NCI-H128 (cell line): ENCODE results near the gene GALNT9.

Source experiments
- DNase-seq: peaks from one replicate; lab custom pipeline; 2025; ENCODE audit not compliant: unreplicated experiment; lab: John Stamatoyannopoulos, UW

The GALNT9 gene

DNA sequence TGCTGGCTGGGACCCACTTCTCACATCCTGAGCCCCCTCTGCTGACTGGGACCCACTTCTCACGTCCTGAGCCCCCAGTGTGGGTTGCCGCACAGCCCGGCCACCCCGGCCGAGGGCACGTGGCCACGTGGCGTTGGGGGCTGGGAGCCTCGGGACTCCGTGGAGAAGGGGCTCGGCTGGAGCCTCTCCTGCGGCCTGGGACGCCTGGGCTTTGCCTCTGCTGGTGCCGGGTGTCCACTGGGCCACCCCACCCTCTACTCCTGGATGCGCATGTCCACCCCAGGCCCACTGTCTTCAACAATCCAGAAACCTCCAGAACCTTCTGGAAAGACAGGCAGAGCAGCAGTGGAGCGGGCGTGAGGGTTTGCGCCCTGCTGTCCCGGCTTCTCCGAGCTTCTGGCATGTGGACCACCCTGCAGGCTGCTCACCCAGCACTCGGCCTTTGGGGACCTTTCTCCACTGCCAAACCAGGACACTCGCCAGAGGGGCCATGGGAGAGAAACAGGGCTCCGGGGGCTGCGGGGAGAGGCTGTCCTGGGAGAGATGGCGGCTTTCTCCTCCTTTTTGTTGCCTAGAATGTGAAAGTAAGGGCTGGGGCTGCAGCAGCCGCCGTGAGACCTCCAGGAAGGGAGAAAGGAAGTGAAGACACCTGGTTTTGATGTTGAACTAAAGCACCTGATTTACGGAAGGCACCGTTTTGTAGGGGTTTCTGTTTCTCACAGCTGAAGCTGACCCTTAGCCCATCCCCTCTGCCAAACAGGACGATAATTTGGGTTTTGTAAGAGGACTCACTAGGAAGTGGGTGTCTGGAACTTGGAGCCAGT, 155.2 kb downstream of the GALNT9 start:
- DNase-seq: no peak

DNA sequence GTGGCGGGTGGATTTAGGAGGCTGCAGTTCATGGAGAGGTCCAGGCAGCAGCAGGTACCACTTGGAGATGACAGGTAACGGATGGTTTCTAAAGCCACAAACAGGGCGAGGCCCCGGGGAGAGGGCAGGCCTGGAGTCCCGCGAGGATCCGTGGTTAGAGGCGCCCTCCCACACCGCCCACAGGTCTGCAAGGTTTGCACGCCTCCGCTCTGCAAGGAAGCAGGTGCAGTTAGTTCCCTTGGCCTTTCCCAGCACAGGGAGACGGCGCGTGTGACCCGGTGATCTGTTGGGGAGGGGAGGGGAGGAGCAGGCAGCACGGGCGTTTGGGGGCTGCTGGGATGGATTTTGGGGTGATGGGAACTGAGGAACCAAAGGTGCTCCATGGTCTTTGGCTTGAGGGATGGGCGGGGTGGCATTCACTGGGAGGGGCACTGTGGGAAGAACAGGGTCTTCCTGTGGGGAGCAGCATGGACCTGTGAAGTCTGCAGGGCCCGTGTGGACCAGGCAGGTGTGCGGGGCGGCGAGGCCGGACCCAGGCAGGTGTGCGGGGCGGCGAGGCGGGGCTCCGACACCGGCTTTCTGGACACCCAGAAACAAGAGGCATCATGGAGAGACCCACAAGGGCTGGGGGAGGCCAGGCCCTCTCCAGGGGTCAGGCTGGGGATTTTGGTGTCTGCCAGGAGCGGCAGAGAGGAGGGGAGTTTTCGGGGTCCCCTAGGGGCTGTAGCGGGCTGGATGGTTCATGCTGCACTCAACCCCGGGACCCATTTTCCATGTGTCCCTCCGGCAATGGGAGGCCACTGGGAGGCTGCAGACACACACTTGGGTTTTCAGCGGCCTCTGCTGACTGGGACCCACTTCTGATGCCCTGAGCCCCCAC, 156.0 kb downstream of the GALNT9 start:
- DNase-seq: no peak

DNA sequence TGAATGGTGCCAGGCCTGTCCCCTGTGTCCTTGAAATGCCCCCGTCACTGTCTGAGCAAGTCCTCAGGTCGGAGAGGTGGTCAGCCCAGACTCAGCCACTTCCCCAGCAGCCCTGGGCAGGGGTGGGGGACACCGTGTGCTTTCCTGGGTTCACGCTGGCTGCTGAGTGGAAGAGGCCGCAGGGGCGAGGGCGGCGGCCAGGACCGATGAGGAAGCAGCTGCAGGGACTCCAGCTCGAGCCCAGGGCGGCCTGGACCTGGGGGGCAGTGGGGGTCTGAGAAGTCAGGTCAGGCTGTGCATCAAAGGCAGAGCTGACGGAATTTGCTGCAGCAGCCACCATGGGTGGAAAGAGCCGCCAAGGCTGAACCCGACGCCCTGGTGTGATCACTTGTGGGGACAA, 156.8 kb downstream of the GALNT9 start:
- no peak for DNase-seq

DNA sequence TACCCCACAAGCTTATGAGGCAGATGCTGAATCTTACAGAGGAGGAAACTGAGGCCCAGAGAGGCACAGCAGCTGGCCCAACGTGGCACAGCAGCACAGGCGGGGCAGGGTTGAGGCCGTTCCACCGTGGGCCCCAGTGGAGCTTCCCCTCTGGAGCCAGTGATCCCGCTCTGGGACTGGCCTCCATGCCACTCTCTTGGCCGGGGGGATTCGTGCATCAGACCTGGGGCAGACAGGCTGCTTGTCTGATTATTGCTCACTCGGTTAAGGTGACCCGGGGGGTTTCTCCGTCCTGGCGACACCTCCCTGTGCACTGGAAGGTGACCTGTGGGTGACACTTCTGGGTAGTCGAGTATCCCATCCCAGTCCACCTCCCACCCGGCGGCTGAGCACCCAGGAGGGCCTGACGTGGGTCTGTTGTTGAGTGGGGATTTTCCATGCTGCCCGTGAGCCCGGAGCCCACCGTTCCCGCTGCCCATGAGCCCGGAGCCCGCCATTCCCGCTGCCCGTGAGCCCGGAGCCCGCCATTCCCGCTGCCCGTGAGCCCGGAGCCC, 157.3 kb downstream of the GALNT9 start:
- no peak for DNase-seq

DNA sequence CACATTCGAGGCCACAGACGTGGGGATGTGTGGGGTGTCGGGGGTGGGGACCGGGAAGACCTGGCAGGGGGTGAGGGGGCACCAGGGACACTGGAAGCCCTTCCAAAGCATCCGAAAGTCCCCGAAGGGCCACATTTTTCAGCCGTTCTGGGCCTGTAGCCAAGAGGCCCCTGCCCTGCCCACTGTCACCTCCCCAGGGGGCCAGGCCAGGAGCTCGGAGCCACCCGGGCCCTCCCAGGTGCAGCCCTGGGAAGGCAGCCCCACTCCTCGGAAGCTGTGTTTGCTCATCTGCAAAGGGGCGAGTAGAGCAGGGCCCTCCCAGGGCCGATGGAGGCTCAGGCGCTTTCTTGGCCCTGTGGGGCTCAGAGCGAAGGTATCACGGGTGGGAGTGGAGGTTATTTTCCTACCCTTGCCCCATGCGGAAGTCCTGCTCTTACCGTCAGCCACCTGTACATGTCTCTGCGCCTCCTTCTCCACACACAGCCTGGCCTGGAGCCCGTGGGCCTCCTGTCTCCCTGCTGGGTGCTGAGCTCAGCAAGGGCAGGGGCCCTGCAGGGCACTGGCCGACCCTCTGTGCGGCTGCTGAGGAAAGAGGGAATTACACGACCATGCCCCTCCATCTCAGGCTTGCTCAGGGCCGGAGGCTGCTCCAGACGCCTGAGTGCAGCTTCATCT, 158.0 kb downstream of the GALNT9 start:
- no peak for DNase-seq

DNA sequence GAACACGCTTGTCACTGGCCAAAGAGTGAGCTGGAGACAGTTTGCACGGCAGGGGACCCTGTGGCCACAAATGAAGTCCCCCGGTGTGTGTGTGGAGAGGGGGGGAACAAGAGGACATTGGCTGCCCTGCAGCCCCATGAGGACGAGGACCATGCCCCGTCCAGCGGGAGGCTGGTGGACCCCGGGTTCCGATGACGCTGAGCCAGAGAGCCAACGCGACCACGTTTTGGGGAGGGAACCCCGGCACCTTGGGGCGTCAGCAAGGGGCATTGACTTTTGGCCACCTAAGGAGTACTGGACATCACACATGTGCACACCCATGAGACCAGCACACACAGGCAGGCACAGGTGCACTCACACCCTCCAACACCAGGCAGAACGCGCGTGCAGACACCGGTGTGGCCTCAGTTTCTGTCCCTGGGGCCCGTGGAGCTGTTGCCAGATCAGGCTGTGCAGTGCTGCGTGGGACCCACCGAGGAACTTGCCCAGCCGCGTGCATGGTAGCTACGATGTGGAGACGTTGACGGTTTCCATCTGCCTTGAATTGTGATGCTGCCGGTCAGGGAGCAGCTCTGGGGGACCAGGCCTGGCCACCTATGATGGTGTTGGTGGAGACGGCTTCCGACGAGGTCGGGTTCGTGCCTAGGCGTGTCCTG, 158.6 kb downstream of the GALNT9 start:
- DNase-seq: no peak

DNA sequence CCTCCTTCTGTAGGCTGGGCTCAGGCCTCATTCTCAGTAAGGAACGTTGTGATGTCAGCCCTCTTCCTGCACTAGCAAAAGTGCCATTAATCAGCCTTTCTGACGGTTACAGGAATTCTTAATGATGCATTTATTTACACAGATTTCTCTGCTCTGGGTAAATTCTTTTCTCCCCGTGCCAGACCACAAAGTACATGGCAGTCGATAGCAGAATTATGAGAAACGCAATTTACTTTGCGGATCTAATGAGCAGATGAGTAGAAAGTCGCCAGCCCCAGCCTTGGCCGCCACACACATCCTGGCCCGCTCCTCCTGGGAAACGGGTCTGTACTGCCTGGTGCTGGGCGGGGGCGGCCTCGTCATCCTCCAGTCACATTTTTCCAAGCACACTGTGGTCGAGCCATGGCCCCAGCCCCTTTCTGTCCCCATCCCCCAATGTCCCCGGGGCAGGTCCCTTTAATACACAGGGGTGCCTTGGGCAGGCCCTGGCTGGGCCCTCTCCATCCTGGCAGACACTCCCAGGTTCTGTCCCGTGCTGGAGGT, 159.2 kb downstream of the GALNT9 start:
- DNase-seq: no peak

DNA sequence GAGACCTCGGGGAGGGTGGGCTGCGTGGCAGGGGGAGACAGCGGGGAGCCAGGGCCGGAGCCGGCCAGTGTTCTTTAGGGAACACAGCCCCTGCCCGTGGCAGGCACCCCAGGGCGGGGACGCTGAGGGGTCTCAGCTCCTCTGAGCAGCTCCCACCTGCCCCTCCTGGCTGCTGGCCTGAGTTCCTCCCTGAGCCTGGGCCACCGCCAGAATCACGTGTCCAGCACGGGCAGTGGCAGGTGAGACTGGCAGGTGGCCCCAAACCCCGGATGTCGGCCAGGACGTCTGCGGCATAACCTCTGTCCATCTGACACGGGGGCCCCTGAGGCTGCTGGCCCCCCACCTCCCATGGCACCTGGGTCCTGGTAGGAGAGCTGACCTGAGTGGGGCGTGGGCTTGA, 160.0 kb downstream of the GALNT9 start:
- no peak for DNase-seq

DNA sequence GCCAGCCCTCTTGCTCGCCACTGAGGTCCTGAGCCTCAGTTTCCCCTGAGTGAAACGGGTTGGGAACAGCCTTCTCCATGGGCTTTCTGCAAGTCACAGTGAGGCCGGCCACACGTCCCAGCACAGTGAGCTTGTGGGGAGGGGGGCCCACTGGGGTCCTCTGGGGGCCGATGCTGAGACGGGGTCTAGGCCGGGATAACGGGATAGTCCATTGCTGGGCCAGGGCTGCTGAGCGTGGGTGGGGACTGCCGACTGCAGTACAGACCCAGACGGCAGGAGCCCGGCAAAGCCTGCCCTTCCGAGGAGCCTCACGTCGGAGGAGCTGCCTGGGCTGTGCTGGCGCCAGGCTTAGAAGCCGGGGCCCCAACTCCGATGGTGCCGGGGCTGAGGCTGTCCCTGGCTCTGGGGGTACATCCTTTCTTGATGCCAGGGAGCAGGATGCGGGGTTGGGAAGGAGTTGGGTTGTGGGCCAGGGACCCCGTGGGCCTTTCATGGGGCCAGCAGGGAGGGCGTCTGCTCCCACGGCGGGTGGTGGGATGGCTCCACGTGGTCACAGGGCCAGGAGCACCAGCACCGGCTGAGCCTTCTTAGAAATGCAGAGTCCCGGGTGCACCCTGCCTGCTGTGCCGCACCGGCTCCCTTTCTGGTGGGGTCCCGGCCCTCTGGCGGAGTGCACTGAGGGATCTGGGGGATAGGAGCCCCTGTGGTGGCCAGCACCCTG, 160.9 kb downstream of the GALNT9 start:
- no peak for DNase-seq

DNA sequence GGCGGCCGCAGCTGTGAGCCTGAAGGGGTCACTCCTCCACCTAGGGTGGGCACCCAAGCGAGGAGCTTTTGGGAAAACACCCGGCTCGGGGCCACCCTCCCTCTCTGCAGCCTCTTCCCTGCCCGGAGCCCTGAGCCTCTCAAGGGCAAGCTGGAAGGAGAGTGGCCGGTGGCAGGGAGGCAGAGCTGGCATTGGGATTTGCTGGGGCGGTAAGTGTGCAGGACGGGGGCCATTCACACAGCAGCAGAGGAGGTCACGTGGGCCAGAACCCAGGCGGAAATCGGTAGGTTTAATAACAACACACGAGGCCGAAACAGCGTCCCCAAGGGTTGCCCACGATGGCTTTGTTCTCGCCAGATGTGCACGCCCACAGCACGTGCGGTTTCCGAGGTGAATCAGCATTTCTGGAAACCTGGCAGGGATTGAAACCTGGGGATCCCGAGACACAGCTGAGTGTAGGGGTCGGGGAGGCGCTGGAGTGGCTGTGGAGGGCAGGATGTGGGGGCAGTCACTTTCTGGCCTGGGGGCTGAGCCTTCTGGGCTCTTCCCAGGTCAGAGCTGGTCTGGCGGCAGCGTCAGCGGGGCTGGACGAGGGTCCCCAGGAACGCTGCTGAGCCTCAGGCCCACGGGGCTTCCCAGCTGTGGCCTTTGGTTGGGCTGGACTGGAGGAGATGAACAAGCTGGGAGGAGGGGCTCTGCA, 161.6 kb downstream of the GALNT9 start:
- DNase-seq: no peak

DNA sequence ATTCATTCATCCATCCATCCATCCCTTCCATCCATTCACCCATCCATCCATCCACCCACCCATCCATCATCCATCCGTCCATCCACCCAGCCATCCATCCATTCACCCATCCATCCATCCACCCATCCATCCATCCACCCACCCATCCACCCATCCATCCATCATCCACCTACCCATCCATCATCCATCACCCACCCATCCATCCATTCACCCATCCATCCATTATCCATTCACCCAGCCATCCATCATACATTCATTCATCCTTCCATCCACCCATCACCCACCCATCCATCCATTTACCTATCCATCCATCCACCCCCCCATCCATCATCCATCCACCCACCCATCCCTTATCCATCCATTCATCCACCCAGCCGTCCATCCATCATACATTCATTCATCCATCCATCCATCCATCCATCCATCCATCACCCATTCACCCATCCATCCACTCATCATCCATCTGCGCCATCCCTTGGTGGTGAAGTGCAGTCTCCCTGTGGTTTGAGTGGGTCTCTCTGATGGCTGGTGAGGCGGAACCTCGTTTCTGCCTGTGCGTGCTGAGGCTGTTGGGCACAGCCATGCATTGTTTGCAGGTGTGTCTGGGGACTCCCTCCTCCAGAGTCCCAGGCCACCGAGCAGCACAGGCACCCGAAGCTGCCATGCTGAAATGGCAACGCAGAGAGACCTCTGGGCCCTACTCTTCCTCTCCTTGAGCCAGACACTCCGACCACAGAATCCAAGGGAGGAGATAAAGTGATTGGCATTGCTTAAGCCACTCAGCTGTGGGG, 162.4 kb downstream of the GALNT9 start:
- no peak for DNase-seq

DNA sequence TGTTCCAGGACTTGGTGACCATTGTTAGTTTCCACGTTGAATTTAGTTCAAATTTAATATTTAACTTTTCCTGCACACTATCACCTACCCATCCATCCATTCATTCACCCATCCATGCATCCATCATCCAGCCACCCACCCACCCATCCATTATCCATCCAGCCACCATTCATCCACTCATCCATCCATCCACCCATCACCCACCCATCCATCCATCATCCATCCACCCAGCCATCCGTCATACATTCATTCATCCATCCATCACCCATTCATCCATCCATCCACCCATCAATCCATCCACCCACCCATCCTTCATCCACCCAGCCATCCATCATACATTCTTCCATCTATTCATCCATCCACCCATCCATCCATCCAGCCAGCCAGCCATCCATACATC, 163.3 kb downstream of the GALNT9 start:
- no peak for DNase-seq

DNA sequence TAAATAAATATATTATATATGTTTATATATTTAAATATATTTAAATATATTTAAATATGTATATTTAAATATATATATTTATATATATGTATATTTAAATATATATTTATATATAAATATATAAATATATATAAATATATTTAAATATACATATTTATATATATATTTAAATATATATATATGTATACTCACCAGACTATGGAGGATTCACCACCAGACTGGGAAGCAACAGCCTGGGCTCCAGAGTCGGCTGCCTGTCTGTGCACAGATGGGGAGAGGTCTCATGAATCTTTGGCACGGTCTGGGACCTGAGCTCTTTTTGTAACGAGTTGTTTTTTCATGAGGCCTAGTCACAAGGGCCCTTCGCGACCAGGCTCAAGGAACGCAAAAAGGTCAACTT, 163.8 kb downstream of the GALNT9 start:
- no peak for DNase-seq

DNA sequence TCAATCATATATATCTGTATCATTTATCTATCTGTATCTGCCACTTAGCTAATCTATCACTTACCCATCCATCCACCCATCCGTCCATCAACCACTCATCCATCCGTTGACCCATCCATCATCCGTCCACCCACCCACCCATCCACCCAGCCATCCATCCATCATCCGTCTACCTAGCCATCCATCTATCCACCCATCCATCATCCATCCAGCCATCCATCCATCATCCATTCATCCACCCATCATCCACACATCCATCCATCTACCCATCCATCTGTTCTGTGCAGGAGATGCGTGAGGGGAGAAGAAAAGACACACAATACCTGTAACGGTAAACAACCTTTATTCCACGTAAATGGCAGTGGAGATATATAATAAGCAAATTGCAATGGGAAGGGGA, 165.0 kb downstream of the GALNT9 start:
- DNase-seq: no peak

DNA sequence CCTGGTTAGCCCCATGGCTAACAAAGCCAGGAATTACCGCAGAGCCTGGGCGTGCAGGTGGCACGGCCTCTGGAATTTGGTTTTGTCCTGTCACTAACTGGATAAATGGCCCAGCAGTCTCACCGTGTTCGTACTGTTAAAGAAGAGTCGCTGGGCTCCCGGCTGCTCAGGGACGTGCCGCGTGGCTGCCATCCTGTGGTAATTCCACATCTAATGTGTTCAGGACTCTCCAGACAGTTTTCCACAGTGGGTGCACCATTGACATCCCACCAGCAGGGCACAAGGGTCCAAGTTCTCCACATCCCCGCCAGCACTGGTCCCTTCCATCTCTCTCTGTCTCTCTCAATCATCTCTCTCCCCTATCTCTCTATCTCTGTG, 165.5 kb downstream of the GALNT9 start:
- DNase-seq: no peak

DNA sequence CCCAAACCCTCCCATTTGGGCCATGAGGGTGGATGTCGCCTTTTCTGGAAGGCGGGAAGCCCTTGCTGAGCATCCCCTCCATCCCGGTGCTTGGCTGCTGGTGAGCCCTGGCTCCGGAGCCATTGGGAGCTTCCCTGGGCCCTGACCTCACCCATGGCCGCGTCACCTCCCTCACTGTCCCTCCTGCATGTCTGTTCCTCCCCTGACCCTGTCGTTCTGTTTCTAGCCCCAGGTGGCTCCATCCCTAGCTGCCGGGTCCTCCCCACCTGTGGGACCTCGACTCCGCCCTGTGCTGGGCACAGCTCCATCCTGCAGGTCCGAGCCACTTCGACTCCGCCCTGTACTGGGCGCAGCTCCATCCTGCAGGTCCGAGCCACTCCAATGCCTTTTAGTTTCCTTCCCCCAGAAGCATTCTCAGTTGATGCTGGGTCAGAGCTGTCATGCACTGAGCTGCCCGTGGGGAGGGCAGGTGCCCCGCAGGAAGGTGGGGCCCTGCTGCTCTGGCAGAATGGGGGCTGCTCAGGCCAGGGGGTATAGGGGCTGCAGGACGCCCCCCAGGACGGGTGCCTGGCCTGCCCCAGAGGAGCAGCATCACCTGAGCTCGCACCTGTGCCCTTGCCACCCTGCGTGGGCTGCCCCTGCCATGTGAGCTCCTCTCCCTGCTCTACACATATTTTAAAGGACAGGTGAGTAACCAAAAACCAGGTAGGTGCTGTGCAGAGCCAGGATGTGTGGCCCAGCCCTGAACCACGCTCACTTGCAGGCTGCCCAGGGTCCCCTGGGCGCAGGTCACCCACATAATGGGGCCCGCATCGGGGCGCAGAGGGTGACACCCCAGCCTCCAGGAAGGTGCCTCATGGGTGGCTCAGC, 166.1 kb downstream of the GALNT9 start:
- no peak for DNase-seq

DNA sequence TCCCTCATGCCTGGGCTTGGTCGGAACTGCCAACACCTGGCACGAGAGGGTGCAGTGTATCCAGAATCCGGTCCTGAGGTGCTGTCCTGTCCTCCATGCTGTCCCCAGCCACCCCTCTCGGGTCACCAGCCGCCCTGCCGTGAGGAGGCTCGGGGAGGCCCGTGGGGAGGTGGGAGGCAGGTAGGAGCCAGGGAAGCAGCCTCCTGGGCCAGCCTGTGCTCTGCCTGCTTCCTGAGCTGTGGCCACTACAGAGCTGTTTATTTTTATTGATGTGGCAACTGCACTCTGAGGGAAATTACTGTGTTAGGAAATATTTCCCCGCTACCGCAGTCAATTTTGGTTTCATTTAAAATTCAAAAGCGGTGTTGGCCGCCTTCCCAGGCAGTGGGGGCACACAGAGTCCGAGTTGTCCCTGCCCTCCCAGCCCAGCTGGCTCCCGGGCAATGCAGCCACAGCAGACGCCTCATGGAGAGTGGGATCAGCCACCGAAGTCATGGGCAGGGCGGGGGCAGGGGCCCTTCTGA, 166.8 kb downstream of the GALNT9 start:
- DNase-seq: no peak
